ENCODE measurements around the gene TRPC4.

The TRPC4 gene

DNA sequence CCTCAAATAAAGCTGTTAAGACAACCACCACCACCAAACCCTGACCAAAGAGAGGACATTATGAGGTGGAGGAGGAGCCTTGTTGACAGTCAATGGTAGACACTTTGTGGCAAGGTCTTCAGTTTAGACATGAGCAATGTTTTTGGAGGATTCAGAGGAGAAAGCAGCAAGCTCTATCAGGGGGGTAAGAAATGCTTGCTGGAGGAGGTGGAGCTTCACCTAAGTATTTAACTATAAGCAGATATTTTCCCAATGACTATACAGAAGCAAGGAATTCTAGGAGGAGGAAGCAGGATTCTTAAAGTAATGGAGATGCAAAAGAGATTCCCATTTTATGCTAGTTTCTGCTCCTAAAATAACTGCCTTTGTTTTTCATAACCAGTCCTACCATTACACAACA lies 74.2 kb downstream of the TRPC4 start:
- H3K4me3 ChIP-seq (replicated peaks; ENCODE audit: low read depth, low read length) = no peak overlapping the region
- no peak for DNase-seq (ENCODE audit: low read depth)
- TF ChIP-seq CTCF (IDR thresholded peaks at IDR 0.05; ENCODE audit: low read length, missing control alignments) = no peak

DNA sequence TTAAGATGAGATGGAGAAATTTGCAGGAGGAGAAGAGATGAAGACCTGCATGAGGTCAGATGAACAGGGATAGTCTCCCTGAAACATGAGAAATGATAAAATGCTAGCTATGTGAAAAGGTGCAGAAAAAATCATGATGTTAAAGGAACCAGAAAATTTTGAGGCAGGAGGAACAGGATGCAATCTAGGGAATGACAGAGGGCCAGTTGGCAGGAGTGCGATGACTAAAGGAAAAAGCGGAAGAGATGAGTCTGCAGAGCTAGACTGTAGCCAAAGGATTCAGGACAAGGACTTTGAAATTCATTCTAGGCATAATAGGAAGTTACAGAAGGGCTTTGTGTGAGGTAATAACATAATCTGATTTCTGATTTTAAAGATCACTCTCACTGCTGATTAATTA lies 77.9 kb downstream of the TRPC4 start:
- H3K4me3 ChIP-seq (replicated peaks; ENCODE audit: low read depth, low read length) = no peak overlapping the region
- no peak for TF ChIP-seq CTCF (IDR thresholded peaks at IDR 0.05; ENCODE audit: low read length, missing control alignments)
- DNase-seq (ENCODE audit: low read depth) = peak; percentile 56

DNA sequence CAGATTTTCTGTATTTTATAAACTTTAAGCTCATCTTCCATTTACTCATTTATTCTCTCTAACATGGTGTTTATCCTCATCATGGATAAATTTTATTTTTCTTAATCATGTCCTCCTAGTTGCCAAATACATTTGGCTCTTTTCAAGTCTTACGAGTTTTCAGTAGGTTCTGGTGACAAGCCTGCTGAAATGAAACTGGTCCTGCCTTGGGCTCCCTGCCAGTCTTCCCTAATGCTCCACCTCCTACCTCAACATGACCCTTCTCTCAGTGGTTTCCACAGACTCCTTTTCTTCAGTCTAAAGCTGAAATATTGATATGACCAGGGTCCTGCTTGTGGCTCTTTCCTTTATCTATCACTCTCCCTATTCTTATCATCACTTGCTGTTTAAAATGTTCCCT lies 81.2 kb downstream of the TRPC4 start:
- no peak for TF ChIP-seq CTCF (IDR thresholded peaks at IDR 0.05; ENCODE audit: low read length, missing control alignments)
- no peak overlapping the region for H3K4me3 ChIP-seq (replicated peaks; ENCODE audit: low read depth, low read length)
- peak; percentile 39 for DNase-seq (ENCODE audit: low read depth)

DNA sequence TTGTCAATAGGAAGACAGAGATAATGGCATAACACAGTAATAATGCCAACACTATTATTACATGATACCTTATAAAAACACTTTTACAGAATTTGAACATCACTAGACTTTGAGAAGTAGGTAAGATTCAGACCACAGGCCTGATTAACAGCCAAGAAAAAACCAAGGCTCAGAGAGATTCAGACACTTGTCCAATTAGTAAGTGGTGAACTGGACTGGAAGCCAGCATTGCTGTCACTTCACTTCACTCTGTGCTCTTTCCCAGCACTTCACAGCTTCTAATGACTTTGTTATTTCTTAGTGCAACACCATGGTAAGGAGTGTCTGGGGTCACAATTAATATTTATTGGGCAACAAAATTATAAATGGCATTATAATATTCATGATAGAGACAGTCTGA lies 91.9 kb downstream of the TRPC4 start:
- TF ChIP-seq CTCF (IDR thresholded peaks at IDR 0.05; ENCODE audit: low read length, missing control alignments) = no peak
- DNase-seq (ENCODE audit: low read depth) = no peak
- no peak overlapping the region for H3K4me3 ChIP-seq (replicated peaks; ENCODE audit: low read depth, low read length)

GRCh38 chr13:37775871-37776270 lies 93.7 kb downstream of the TRPC4 start:
- no peak overlapping the region for H3K4me3 ChIP-seq (replicated peaks; ENCODE audit: low read depth, low read length)
- peak; percentile 18 for DNase-seq (ENCODE audit: low read depth)
- no peak for TF ChIP-seq CTCF (IDR thresholded peaks at IDR 0.05; ENCODE audit: low read length, missing control alignments)

DNA sequence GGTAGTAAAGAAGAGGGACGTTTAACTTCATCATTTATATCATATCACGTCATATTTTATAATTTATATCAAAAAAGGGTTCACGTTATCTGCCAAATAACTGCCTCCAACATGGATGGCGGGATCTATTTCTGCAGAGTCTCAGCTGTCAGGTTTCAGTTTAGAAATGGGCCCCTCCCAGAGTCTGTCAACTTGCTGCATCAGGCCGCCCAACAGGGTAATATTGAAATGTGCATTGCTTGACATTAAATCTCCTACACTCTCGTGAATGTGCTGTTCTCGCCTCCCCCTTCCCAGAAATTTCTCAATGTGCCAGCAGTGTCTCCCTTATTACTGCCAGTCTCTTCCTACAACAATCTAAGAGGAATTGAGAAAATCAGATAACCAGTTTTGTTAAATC lies 96.9 kb downstream of the TRPC4 start:
- no peak overlapping the region for H3K4me3 ChIP-seq (replicated peaks; ENCODE audit: low read depth, low read length)
- no peak for DNase-seq (ENCODE audit: low read depth)

More for the DNA sequence above, 96.9 kb downstream of the TRPC4 start:
- TF ChIP-seq CTCF (IDR thresholded peaks at IDR 0.05; ENCODE audit: low read length, missing control alignments) = no peak

Measured in fibroblast of pulmonary artery (primary cell).